A673 (cell line): ENCODE measurements around the gene FRMD5. TPM values are rescaled to one million over a fixed set of nuclear protein-coding genes. Genes with fewer than 3 reads are reported as not detected.

Experiments used
- BruUV-seq: library from RNA; stranded (reverse); fragments of 400-500 nt; replicated peaks from 2 replicates; lab custom pipeline; 2021; lab: Mats Ljungman, UMichigan
- CTCF ChIA-PET: fragments of 300-600 bp; sonication (Branson Sonifier 250); formaldehyde crosslinking; loops from one replicate; lab custom pipeline; 2022; ENCODE audit warnings: antibody characterized with exemption; lab: Charles Lee
- POLR2A ChIA-PET: fragments of 300-600 bp; sonication (Branson Sonifier 250); formaldehyde crosslinking; loops from one replicate; lab custom pipeline; 2022; ENCODE audit warnings: antibody characterized with exemption; ENCODE audit not compliant: low non-redundant PET; lab: Charles Lee
- DNase-seq: peaks from one replicate; pipeline ENCODE4 v3.0.0-alpha.2; 2015; ENCODE audit warnings: low spot score
- H3K27ac ChIP-seq: fragments of 200-600 bp; sonication (generic); 2 replicates; pipeline ENCODE4 v1.5.1; 2016; ENCODE audit warnings: mixed run types, low read depth, mild to moderate bottlenecking, mixed read lengths, antibody characterized with exemption, low read length; ENCODE audit not compliant: poor library complexity, severe bottlenecking
- H3K27me3 ChIP-seq: fragments of 200-600 bp; sonication (generic); replicated peaks from 2 replicates; pipeline ENCODE4 v1.6.1; 2017; ENCODE audit warnings: mixed run types, low read depth, mild to moderate bottlenecking, mixed read lengths, antibody characterized with exemption, low read length; ENCODE audit not compliant: insufficient read depth, poor library complexity
- H3K36me3 ChIP-seq: fragments of 200-600 bp; sonication (generic); 2 replicates; pipeline ENCODE4 v1.6.1; 2016; ENCODE audit warnings: mixed run types, mild to moderate bottlenecking, mixed read lengths, antibody characterized with exemption, low read length; ENCODE audit not compliant: insufficient read depth, poor library complexity, severe bottlenecking
- H3K4me1 ChIP-seq: fragments of 200-600 bp; sonication (generic); 2 replicates; pipeline ENCODE4 v1.6.1; 2017; ENCODE audit warnings: mixed run types, mild to moderate bottlenecking, mixed read lengths, antibody characterized with exemption, low read length; ENCODE audit not compliant: insufficient read depth, poor library complexity, severe bottlenecking
- H3K4me3 ChIP-seq: fragments of 200-600 bp; sonication (generic); 2 replicates; pipeline ENCODE4 v1.5.1; 2016; ENCODE audit warnings: low read depth, mixed run types, mild to moderate bottlenecking, mixed read lengths, low read length; ENCODE audit not compliant: poor library complexity, severe bottlenecking
- H3K9me3 ChIP-seq: fragments of 200-600 bp; sonication (generic); 2 replicates; pipeline ENCODE4 v1.6.1; 2016; ENCODE audit warnings: mixed run types, low read depth, mild to moderate bottlenecking, mixed read lengths, antibody characterized with exemption, low read length; ENCODE audit not compliant: poor library complexity, severe bottlenecking
- CTCF ChIP-seq: fragments of 300-800, 200-600 bp; sonication (generic); conservative IDR thresholded peaks from 2 replicates; pipeline ENCODE4 v1.5.1; 2017; ENCODE audit warnings: low read depth, mild to moderate bottlenecking, antibody characterized with exemption, low read length, moderate library complexity, mixed read lengths
- EZH2 ChIP-seq: fragments of 200-600 bp; sonication (generic); IDR thresholded peaks from 2 replicates; pipeline ENCODE4 v1.6.1; 2017; ENCODE audit warnings: borderline replicate concordance, low read depth, mild to moderate bottlenecking, mixed read lengths, antibody characterized with exemption, low read length; ENCODE audit not compliant: poor library complexity, severe bottlenecking
- intact Hi-C: fragments of 100-400 bp; cut with micrococcal nuclease; formaldehyde crosslinking; loops from one replicate; pipeline ENCODE4 v1.10.0; 2022; ENCODE audit not compliant: unreplicated experiment
- total RNA-seq: library from RNA; stranded (reverse); gene quantifications from 2 replicates; pipeline ENCODE4 v1.2.3, GENCODE V29; 2021

Gene FRMD5
- total RNA-seq, 1 experiment from 2014 or later: 2.6 TPM

GRCh38 chr15:44099671-44100070 lies 95.4 kb downstream of the FRMD5 start:
- POLR2A ChIA-PET: no interaction called here

DNA sequence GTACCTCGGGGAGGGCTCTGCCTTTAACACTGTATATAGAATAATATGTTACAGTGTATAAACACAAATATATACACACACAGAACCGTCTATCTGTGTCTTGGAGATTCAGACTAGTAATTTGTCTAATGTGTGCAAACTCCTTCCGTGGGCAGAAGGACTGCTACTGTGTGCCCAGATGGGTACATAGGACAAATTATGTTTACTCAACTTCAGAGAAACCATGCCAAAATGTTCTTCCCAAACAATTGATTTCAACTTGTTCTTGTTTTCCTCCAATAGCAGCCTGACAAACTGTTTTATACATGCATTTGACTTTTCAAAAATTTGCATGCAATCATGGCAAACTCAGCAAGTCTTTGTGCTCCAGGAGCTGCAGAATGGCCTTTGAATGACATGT lies 97.5 kb downstream of the FRMD5 start:
- ChIA-PET CTCF (no interaction called here), POLR2A (interaction anchor here (0.5 kb wide), 1 partner anchor 841 kb away, joined by 6 read pairs; no protein-coding TSS in a partner anchor)
- no peaks in the 10 kb centered on the region for H3K36me3 ChIP-seq
- H3K9me3 ChIP-seq: no peaks in the 10 kb centered on the region
- DNase-seq: no peak
- H3K27me3 ChIP-seq: no peaks in the 10 kb centered on the region
- H3K4me3 ChIP-seq: no peak overlapping the region
- no peak for TF ChIP-seq CTCF
- no peak for TF ChIP-seq EZH2
- no TSS peak for BruUV-seq
- intact Hi-C loops: no loop called here
- H3K27ac ChIP-seq: no peak overlapping the region
- no peaks in the 10 kb centered on the region for H3K4me1 ChIP-seq

More at GRCh38 chr15:44099671-44100070, 95.4 kb downstream of the FRMD5 start:
- H3K4me1 ChIP-seq: no peaks in the 10 kb centered on the region
- no peaks in the 10 kb centered on the region for H3K27me3 ChIP-seq
- no peak for DNase-seq
- H3K4me3 ChIP-seq: no peak overlapping the region
- BruUV-seq: no TSS peak
- TF ChIP-seq CTCF (no peak), EZH2 (no peak)
- intact Hi-C loops: no loop called here
- CTCF ChIA-PET: no interaction called here
- H3K36me3 ChIP-seq: no peaks in the 10 kb centered on the region
- H3K9me3 ChIP-seq: no peaks in the 10 kb centered on the region
- H3K27ac ChIP-seq: no peak overlapping the region

DNA sequence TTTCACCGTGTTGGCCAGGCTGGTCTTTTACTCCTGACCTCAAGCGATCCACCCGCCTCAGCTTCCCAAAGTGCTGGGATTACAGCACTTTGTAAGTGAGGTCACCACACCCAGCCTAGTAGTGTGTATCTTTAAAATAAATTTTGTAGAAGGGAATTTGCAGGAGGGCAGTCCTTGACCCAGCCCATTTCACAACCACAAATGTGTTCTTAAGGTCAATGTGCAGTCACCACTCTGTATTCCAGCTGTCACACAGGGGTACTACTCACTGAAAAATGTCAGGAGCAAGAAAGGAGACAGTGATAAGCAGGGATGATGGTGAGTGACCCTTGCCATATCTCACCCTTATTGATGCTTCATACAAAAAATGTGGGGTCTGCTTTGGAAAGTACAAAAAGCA lies 98.5 kb downstream of the FRMD5 start:
- Histone ChIP-seq H3K4me3 (no peak overlapping the region), H3K9me3 (no peaks in the 10 kb centered on the region), H3K4me1 (no peaks in the 10 kb centered on the region), H3K36me3 (no peaks in the 10 kb centered on the region), H3K27ac (no peak overlapping the region), H3K27me3 (no peaks in the 10 kb centered on the region)
- no TSS peak for BruUV-seq
- intact Hi-C loops: no loop called here
- no peak for DNase-seq
- ChIA-PET CTCF (no interaction called here), POLR2A (no interaction called here)
- TF ChIP-seq CTCF (no peak), EZH2 (no peak)
